ENCODE data around the gene RPL36. TPM values are rescaled to one million over a fixed set of nuclear protein-coding genes. Genes with fewer than 3 reads are reported as not detected.

RPL36 gene
- total and polyA plus RNA-seq, 2 of the 8 experiments (the other 6 are each of a cell fraction or from before 2014, with no cell fraction given), result 951 to 1,075 TPM

DNA sequence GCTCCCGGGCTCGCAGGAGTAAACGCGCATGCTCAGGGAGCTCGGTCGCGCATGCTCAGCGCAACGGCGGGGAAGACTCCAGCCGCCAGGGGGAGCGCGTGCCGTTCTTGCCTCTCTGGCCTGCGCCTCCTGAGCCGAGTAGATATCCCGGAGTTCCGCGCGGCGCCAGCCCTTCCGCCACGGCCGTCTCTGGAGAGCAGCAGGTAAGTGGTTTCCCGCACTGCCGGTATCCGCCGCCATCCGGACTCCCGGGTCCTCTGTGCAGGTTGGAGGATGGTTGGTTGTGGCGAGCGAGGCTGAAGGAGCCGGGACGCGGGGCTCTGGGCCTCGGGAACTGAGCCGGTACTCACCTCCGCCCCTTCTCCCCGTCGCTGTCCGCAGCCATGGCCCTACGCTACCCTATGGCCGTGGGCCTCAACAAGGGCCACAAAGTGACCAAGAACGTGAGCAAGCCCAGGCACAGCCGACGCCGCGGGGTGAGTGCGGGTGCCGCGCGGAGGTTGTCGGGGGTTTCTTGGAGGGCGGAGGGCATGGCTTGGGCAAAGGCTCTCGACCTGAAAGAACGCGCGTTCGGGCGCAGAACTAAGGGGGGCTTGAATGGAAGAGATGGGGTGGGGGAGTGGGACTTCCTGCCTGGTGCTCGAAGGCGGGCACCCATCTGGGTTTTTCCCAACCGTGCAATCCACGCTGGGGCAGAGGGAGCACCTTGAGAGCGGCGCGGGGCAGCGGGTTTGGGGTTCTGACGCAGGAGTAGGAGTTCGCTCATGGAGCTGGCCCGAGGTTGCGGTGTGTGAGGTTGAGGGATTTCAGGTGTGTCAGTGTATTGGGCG lies at the start of gene RPL36 (continued):
- TF ChIP-seq, protein P1, sequence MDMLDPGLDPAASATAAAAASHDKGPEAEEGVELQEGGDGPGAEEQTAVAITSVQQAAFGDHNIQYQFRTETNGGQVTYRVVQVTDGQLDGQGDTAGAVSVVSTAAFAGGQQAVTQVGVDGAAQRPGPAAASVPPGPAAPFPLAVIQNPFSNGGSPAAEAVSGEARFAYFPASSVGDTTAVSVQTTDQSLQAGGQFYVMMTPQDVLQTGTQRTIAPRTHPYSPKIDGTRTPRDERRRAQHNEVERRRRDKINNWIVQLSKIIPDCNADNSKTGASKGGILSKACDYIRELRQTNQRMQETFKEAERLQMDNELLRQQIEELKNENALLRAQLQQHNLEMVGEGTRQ (IDR thresholded peaks at IDR 0.05; ENCODE audit: low read length), result peak; percentile 44; the same call in 1 of the 2 replicates
